K562 (cell line): ENCODE measurements around the gene PKD1. TPM values are rescaled to one million over a fixed set of nuclear protein-coding genes. Genes with fewer than 3 reads are reported as not detected.
A peak's percentile ranks its signal among the peaks of the same experiment; 100 is the strongest.

ENCODE experiments used
- ATAC-seq: fragments of 200-7000 bp; cut with Tn5 transposase; 3 replicates; pipeline ENCODE4 v1.9.1; 2020; ENCODE audit warnings: moderate library complexity
- BruUV-seq: library from RNA; stranded (reverse); fragments of 400-500 nt; replicated peaks from 2 replicates; lab custom pipeline; 2021; lab: Mats Ljungman, UMichigan
- CTCF ChIA-PET: fragments of 300-600 bp; formaldehyde crosslinking; extraction: SDS; loops from one replicate; lab custom pipeline; 2021; ENCODE audit warnings: low intra/inter-chr PET ratio; lab: Yijun Ruan, JAX
- POLR2A ChIA-PET: fragments of 300-600, 350-650 bp; sonication (Branson Sonifier 250); formaldehyde crosslinking; extraction: SDS; loops from one replicate; lab custom pipeline; 2021; ENCODE audit warnings: antibody characterized with exemption, inconsistent platforms; lab: Yijun Ruan, JAX
- DNase-seq, 4 experiments: peaks; one replicate each; pipeline versions ENCODE4 v3.0.0 to v3.0.0-alpha.2; 2011 to 2018; ENCODE audit warnings: low spot score in 3 of 4, mixed read lengths in 3 of 4; ENCODE audit errors: extremely low read depth in 1 of 4
- FAIRE-seq: peaks from 2 replicates; lab custom pipeline; 2011; peaks lifted over from hg19 to GRCh38; lab: Jason Lieb, UNC
- H2AFZ ChIP-seq: 2 replicates; pipeline ENCODE4 v1.6.0; 2011; ENCODE audit warnings: low read depth, low read length, control low read depth, inconsistent platforms
- H3K27ac ChIP-seq: fragments of 200-600 bp; 3 replicates; pipeline ENCODE4 v1.8.0; 2011; ENCODE audit warnings: low read depth, mild to moderate bottlenecking, control low read depth, inconsistent platforms, low read length, moderate library complexity, mixed read lengths; ENCODE audit errors: extremely low read depth
- H3K27me3 ChIP-seq, 2 experiments: fragments of 300-600 bp in 1 of 2; 2 replicates in 1 of 2; 3 replicates in 1 of 2; pipeline versions ENCODE4 v1.6.0 to v1.8.0; 2011; ENCODE audit warnings: inconsistent platforms in 2 of 2, low read length in 2 of 2, mild to moderate bottlenecking in 1 of 2, mixed read lengths in 1 of 2, moderate library complexity in 1 of 2; ENCODE audit not compliant: control insufficient read depth in 2 of 2, insufficient read depth in 2 of 2
- H3K36me3 ChIP-seq: fragments of 300-600 bp; 3 replicates; pipeline ENCODE4 v1.8.0; 2011; ENCODE audit warnings: mild to moderate bottlenecking, low read length, inconsistent platforms; ENCODE audit not compliant: control insufficient read depth, insufficient read depth
- H3K4me1 ChIP-seq, 2 experiments: fragments of 200-600 bp in 1 of 2; replicated peaks in 1 of 2; 2 replicates in 1 of 2; 3 replicates in 1 of 2; pipeline versions ENCODE4 v1.5.1 to v1.8.0; 2011; ENCODE audit warnings: inconsistent platforms in 2 of 2, low read length in 2 of 2, mild to moderate bottlenecking in 1 of 2, mixed read lengths in 1 of 2, moderate library complexity in 1 of 2; ENCODE audit not compliant: control insufficient read depth in 2 of 2, insufficient read depth in 2 of 2
- H3K4me2 ChIP-seq: 2 replicates; pipeline ENCODE4 v1.6.1; 2011; ENCODE audit warnings: low read length, control low read depth, inconsistent platforms, mixed read lengths; ENCODE audit not compliant: insufficient read depth
- H3K4me3 ChIP-seq: fragments of 200-600 bp; sonication (generic), shearing (Covaris generic); 2 replicates; pipeline ENCODE4 v1.5.1; 2016; ENCODE audit warnings: control low read depth, inconsistent platforms
- H3K79me2 ChIP-seq: fragments of 200-600 bp; 3 replicates; pipeline ENCODE4 v1.8.0; 2011; ENCODE audit warnings: low read length, inconsistent platforms; ENCODE audit not compliant: control insufficient read depth, insufficient read depth
- H3K9ac ChIP-seq, 2 experiments: 2 replicates each; pipeline versions ENCODE4 v1.6.0 to v1.6.1; 2011; ENCODE audit warnings: low read depth in 2 of 2, low read length in 2 of 2, control low read depth in 1 of 2, inconsistent platforms in 1 of 2, mild to moderate bottlenecking in 1 of 2, mixed read lengths in 1 of 2; ENCODE audit not compliant: insufficient read depth in 1 of 2
- H3K9me1 ChIP-seq: one replicate; pipeline ENCODE4 v1.6.0; 2011; ENCODE audit warnings: inconsistent platforms, mild to moderate bottlenecking, low read length, moderate library complexity; ENCODE audit not compliant: control insufficient read depth, insufficient read depth
- H3K9me3 ChIP-seq: replicated peaks from 2 replicates; pipeline ENCODE4 v1.5.1; 2011; ENCODE audit warnings: low read depth, low read length, inconsistent platforms; ENCODE audit not compliant: control insufficient read depth, insufficient read depth
- H4K20me1 ChIP-seq: replicated peaks from 2 replicates; pipeline ENCODE4 v1.6.1; 2011; ENCODE audit warnings: low read length, inconsistent platforms, mixed read lengths; ENCODE audit not compliant: control insufficient read depth, insufficient read depth
- FIP1L1 ChIP-seq: fragments of 200-400 bp; formaldehyde crosslinking; IDR thresholded peaks from 2 replicates; pipeline ENCODE4 v1.6.1; 2018; ENCODE audit warnings: mild to moderate bottlenecking, low read depth, low read length; ENCODE audit not compliant: poor library complexity, severe bottlenecking
- POLR2G ChIP-seq: fragments of 200-400 bp; formaldehyde crosslinking; IDR thresholded peaks from 2 replicates; pipeline ENCODE4 v1.6.1; 2017; ENCODE audit warnings: low read depth, mild to moderate bottlenecking, antibody characterized with exemption, low read length, moderate library complexity
- RBM22 ChIP-seq: fragments of 200-400 bp; formaldehyde crosslinking; IDR thresholded peaks from 2 replicates; pipeline ENCODE4 v1.6.1; 2018; ENCODE audit warnings: low read length, low read depth; ENCODE audit not compliant: poor library complexity, severe bottlenecking
- WGBS: fragments of 100-300 bp; shearing (Covaris generic); methylation state at CpG from one replicate; pipeline ENCODE4 v1.1.6; 2016; ENCODE audit warnings: low coverage, mixed read lengths; ENCODE audit not compliant: insufficient coverage; ENCODE audit errors: missing lambda C conversion rate; 5-methylcytosine and 5-hydroxymethylcytosine counted together
- in situ Hi-C: fragments of 300-500 bp; cut with MboI; formaldehyde crosslinking; loops from 4 replicates; pipeline ENCODE4 v1.15.0; 2018; ENCODE audit warnings: inconsistent platforms, mixed read lengths
- intact Hi-C: fragments of 100-400 bp; cut with micrococcal nuclease; formaldehyde crosslinking; loops from 2 replicates; pipeline ENCODE4 v1.14.2; 2022
- polyA plus RNA-seq, 8 experiments: library from polyadenylated mRNA; depleted of rRNA in 4 of 8; stranded (reverse) in 5 of 8; unstranded in 3 of 8; fragments of >200 nt; fragmentation: Nextera tagmentation in 2 of 8; fragmentation: Illumina TruSeq in 1 of 8; extraction: Ambion mirVana in 2 of 8; extraction: Trizol in 1 of 8; gene quantifications; 2 replicates each; pipeline versions ENCODE4 v1.2.1 to v1.2.3, GENCODE V29; 2011 to 2014; ENCODE audit warnings: inconsistent platforms in 1 of 8, missing spikeins in 1 of 8
- total RNA-seq, 7 experiments: library from RNA; depleted of rRNA in 6 of 7; stranded (reverse); fragments of >200 nt in 6 of 7; fragmentation: Illumina TruSeq in 2 of 7; extraction: Trizol in 2 of 7; gene quantifications; 2 replicates each; pipeline versions ENCODE4 v1.2.1 to v1.2.3, GENCODE V29; 2011 to 2021; ENCODE audit warnings: low replicate concordance in 1 of 7
- TF ChIP-seq, protein P1 (sequence below): sonication (generic); formaldehyde crosslinking; IDR thresholded peaks from 2 replicates; pipeline ENCODE4 v1.8.0; 2022; ENCODE audit warnings: mild to moderate bottlenecking, missing genetic modification reagents
- TF ChIP-seq, protein P2 (sequence below): sonication (generic); formaldehyde crosslinking; IDR thresholded peaks from 2 replicates; pipeline ENCODE4 v1.8.1; 2023; ENCODE audit warnings: mild to moderate bottlenecking, missing genetic modification reagents

PKD1 gene
- total and polyA plus RNA-seq, 9 of the 15 experiments (the other 6 are each of a cell fraction or from before 2014, with no cell fraction given), result 0.23 to 93.5 (median 12.6) TPM

- FAIRE-seq (no peak), ATAC-seq (no peak), DNase-seq (no peak)
- Histone ChIP-seq H3K4me2 (no peak overlapping the region), H3K36me3 (peaks cover 71% of the 10 kb centered on the region; the same call in 2 of the 3 replicates), H4K20me1 (no peaks in the 10 kb centered on the region), H3K4me3 (no peak overlapping the region), H3K9me3 (no peaks in the 10 kb centered on the region), H2AFZ (no peak overlapping the region), H3K9me1 (no peaks in the 10 kb centered on the region), H3K27me3 (no peaks in the 10 kb centered on the region), H3K9ac (no peak overlapping the region), H3K79me2 (no peaks in the 10 kb centered on the region), H3K27ac (no peak overlapping the region), H3K4me1 (peaks cover 0 to 28% of the 10 kb centered on the region in 2 experiments; a peak in 1 of 5 replicates)
- ChIA-PET CTCF (no interaction called here), POLR2A (interaction anchor here (1.4 kb wide), 1 partner anchor 11 kb away, joined by 10 read pairs; no protein-coding TSS in a partner anchor)
- intact Hi-C loops (no loop called here), in situ Hi-C loops (no loop called here)
- no TSS peak for BruUV-seq
- TF ChIP-seq RBM22 (peak; percentile 72), POLR2G (peak; percentile 47), FIP1L1 (peak; percentile 12)
- TF ChIP-seq, protein P1, sequence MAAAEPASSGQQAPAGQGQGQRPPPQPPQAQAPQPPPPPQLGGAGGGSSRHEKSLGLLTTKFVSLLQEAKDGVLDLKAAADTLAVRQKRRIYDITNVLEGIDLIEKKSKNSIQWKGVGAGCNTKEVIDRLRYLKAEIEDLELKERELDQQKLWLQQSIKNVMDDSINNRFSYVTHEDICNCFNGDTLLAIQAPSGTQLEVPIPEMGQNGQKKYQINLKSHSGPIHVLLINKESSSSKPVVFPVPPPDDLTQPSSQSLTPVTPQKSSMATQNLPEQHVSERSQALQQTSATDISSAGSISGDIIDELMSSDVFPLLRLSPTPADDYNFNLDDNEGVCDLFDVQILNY (CRISPR knock-in tag), result no peak
- TF ChIP-seq, protein P2, sequence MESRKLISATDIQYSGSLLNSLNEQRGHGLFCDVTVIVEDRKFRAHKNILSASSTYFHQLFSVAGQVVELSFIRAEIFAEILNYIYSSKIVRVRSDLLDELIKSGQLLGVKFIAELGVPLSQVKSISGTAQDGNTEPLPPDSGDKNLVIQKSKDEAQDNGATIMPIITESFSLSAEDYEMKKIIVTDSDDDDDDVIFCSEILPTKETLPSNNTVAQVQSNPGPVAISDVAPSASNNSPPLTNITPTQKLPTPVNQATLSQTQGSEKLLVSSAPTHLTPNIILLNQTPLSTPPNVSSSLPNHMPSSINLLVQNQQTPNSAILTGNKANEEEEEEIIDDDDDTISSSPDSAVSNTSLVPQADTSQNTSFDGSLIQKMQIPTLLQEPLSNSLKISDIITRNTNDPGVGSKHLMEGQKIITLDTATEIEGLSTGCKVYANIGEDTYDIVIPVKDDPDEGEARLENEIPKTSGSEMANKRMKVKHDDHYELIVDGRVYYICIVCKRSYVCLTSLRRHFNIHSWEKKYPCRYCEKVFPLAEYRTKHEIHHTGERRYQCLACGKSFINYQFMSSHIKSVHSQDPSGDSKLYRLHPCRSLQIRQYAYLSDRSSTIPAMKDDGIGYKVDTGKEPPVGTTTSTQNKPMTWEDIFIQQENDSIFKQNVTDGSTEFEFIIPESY (CRISPR knock-in tag), result peak; percentile 15; the same call in 1 of the 2 replicates
- 98% methylated on average over 23 of the region's 49 CpGs for WGBS
Measured at GRCh38 chr16:2091547-2092255, 44.0 kb downstream of the PKD1 start.
